G401 (cell line): ENCODE measurements around the gene ILF3. TPM values are rescaled to one million over a fixed set of nuclear protein-coding genes. Genes with fewer than 3 reads are reported as not detected.
A peak's percentile ranks its signal among the peaks of the same experiment; 100 is the strongest.
"Not testable (repeated sequence)": the region's sequence is repeated elsewhere in the genome, so short reads cannot be mapped to it uniquely, and the experiment has no call there.

Experiments
- DNase-seq: peaks from one replicate; pipeline ENCODE4 v3.0.0-alpha.2; 2015; ENCODE audit warnings: low spot score
- in situ Hi-C: cut with HindIII; loops from 2 replicates; pipeline ENCODE4 v1.10.0; 2016; ENCODE audit warnings: low sequenced_read_pairs, mixed read lengths
- total RNA-seq: library from RNA; depleted of rRNA; stranded (reverse); fragments of >200 nt; shearing (Covaris generic); gene quantifications from 2 replicates; pipeline ENCODE4 v1.2.3, GENCODE V29; 2014

ILF3 gene
- total RNA-seq, 1 experiment from 2014 or later, result 464 TPM

DNA sequence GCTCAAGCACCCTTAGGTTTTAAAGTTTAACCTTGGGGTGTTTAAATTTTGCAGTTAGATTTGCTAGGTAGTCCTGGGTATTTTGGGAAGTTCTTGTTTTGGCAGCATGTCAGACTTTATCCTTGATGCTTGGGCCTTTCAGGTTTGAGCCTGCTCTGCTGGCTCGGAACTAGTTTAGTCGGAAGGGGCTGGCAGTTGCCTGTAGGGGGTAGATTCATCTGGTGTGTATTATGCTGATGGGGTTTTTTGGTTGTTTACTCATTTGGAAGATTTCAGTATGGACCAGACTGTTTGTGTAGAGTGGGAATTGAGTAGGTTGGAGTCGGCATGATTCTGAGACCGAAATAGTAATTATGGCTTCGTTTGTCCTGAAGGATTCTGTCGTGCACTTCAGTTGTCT lies 15.1 kb downstream of the ILF3 start:
- peak; percentile 44 for DNase-seq
- in situ Hi-C loops, result no loop called here

DNA sequence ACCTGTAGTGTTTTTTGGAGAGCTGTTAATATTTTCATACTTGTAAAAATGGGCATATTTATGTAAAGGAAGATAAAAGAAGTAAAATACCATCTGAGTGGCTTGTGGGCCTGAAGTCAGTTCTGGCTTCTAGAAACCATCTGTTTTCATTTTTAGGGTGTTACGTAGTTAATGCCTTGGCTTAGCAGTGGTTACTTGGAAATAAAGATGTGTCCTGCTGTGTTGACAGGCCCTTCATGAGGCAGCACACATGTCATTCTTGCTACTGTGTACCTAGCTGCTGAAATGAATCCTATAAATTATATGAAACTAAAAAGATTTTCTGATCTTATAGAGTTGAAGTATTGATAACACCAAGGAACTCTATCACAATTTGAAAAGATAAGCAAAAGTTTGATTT lies 16.0 kb downstream of the ILF3 start:
- peak; percentile 80 for DNase-seq
- in situ Hi-C loops, result no loop called here

DNA sequence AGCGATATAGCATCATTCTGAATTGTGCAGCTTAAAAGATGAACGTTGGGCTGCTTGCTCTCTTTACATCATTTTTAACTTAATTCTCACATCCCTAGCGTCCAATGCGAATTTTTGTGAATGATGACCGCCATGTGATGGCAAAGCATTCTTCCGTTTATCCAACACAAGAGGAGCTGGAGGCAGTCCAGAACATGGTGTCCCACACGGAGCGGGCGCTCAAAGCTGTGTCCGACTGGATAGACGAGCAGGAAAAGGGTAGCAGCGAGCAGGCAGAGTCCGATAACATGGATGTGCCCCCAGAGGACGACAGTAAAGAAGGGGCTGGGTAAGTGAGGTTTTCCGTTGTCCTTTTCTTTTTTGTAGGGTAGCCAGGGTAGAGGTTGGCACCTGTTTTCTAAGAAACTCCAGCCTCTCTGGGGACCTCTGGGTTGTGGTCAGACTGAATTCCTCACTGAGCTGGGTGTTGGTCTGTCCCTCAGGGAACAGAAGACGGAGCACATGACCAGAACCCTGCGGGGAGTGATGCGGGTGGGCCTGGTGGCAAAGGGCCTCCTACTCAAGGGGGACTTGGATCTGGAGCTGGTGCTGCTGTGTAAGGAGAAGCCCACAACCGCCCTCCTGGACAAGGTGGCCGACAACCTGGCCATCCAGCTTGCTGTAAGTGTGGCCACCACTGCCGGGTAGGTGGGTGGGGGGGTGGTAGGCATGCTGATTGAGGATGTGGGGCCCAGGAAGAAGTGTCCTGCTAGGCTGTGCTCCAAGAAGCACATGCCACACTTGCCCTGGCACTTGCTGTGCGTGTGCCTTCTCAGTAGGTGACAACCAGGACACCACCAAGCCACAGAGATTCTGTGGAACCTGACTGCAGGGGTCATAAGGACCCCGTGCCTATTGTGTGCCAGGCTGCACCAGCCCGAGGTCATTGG lies 17.0 kb downstream of the ILF3 start:
- peak; percentile 63 for DNase-seq
- in situ Hi-C loops, result no loop called here

DNA sequence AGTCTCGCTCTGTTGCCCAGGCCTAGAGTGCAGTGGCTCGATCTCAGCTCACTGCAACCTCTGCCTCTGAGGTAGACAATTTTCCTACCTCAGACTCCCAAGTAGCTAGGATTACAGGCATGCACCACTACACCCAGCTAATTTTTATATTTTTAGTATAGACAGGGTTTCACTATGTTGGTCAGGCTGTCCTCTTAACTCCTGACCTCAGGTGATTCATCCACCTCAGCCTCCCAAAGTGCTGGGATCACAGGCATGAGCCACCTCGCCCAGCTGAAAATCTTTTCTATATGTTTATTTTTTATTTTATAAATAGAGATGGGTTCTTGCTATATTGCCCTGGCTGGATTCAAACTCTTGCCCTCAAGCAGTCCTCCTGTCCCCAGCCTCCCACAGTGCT lies 17.8 kb downstream of the ILF3 start:
- DNase-seq, in situ Hi-C loops: not testable (repeated sequence)

DNA sequence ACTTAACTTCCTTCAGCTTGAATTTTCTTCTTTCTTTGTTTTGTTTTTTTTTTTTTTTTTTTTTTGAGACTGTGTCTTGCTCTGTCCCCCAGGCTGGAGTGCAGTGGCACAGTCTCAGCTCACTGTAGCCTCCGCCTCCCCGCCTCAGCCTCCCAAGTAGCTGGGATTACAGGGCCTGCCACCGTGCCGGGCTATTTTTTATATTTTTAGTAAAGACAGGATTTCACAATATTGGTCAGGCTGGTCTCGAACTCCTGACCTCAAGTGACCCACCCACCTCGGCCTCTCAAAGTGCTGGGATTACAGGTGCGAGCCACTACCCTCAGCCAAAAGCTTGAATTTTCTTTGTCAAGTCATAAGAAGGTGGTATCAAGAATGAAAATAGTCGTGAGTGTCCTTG lies 21.1 kb downstream of the ILF3 start:
- in situ Hi-C loops, DNase-seq: not testable (repeated sequence)

DNA sequence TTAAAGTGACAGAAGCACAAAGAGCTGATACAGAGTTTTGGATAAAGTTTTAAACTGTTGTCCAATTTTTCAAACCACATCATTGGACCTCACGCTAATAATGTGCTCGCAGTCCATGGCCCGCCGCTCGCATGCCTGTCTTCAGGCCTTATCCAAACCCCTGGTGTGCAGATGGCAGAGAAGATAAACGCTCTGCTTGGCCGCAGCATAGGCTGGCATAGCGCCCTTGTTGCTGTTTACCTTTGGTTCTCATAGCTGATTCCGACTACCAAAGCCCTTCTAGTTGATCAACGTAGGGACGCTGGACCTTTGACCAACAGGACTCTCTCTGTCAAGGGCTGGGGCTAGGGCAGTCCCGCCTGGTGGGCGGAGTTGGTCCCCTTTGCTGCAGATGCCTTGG lies 23.6 kb downstream of the ILF3 start:
- peak; percentile 69 for DNase-seq
- in situ Hi-C loops, result no loop called here

DNA sequence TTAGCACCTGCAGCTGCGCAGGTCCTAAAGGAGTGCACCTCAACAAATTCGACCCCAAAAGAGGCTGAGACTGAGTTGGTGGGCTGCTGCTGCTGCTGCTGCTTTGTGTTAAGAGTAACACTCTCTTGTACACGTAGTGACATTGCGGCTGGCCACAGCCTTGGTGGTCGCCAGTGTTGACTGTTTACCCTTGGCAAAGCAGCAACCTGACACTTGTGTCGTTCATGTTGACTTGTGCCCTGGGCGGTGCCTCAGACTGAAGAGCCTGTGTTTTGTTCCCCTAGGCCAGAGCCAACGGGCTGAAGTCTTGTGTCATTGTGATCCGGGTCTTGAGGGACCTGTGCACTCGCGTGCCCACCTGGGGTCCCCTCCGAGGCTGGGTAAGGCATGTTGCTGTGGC lies 24.7 kb downstream of the ILF3 start:
- in situ Hi-C loops, result no loop called here
- no peak for DNase-seq

DNA sequence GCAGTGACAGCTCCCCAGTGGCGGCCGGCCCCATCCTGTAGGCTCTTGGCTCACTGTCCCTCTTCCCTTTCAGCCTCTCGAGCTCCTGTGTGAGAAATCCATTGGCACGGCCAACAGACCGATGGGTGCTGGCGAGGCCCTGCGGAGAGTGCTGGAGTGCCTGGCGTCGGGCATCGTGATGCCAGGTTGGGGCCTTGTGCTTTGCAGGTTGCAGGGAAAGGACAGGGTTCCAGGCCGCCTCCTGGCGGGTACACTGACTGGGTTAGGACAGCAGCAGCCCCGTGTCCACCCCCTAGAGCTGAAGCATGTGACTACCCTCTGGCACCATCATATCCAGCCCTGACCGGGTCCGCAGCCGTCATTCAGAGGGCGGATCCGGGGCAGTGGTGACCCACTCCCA lies 25.6 kb downstream of the ILF3 start:
- no peak for DNase-seq
- in situ Hi-C loops, result no loop called here

DNA sequence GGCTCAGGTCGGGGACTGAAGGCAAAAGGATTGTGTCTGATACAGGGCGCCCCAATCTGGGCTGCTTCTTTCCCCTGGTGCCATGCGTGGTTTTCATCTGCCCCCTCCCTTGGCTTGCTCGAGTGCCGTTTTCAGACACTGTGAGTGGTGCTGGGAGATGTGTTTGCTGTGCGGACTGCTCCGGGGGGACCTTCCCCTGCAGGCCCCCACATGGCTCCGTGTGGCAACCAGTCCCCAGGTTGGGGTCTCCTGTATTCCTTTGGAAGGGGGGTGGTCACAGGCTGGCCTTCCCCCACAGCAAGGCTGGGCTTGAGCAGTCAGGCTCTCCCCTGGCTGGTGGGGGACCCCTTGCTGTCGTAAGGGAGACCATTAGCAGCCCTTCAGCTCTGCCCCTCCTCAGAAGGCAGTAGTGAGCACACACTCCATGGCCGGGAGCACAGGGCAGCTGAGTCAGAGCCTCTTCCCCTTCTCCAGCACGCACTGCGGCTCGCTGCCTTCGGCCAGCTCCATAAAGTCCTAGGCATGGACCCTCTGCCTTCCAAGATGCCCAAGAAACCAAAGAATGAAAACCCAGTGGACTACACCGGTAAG lies 26.5 kb downstream of the ILF3 start:
- in situ Hi-C loops, result no loop called here
- DNase-seq, result no peak

DNA sequence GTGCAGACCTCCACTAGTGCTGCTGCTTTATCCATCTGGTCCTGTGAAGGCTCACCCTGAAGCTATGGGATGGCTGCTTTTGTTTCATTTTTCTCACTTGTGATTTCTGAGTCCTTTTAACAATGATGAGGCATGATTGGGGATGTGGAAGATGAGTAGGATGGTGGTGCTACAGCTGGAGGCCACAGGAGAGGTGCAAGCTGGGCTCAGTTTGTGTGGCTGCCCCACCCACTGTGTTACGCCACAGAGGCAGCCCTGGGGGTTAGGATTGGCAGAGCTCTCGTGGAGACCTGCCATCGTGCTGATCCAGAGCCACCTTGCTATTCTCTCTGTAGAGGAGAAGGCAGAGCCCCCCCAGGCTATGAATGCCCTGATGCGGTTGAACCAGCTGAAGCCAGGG lies 27.5 kb downstream of the ILF3 start:
- no peak for DNase-seq
- in situ Hi-C loops, result no loop called here

DNA sequence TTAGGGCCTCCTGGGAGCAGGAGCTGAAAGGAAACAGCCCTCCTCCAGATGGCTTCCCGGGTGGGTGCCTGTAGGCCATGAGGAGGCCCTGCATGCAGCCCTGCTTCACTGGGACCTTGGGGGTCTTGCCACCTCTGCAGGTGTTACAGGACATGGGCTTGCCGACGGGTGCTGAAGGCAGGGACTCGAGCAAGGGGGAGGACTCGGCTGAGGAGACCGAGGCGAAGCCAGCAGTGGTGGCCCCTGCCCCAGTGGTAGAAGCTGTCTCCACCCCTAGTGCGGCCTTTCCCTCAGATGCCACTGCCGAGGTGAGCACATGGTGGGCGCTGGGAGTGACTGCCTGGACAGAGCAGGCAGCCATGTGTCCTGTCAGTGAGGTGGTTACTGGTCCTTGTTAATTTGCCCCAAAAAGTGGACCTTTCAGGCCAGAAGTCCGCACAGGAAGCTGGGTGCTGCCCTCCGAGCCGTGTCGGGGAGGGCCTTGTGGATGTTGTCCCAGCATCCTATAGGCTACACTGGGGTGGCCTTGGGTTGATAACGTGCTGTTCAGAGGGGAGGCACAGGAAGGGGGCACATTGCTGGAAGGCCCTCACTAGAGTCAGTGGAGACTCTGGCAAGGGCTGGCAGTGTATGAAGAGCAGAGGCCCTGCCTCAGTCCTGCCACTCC lies 28.4 kb downstream of the ILF3 start:
- in situ Hi-C loops, result no loop called here
- DNase-seq, result no peak

DNA sequence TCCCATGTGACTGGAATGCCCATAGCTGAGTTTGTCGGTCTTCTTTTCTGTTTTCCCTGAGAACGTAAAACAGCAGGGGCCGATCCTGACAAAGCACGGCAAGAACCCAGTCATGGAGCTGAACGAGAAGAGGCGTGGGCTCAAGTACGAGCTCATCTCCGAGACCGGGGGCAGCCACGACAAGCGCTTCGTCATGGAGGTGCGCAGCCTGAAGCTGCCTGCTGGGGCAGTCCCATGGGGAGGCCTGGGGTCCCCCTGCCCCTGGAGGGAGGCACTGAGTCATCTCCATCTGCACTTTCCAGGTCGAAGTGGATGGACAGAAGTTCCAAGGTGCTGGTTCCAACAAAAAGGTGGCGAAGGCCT lies 28.9 kb downstream of the ILF3 start:
- no peak for DNase-seq
- in situ Hi-C loops, result no loop called here

DNA sequence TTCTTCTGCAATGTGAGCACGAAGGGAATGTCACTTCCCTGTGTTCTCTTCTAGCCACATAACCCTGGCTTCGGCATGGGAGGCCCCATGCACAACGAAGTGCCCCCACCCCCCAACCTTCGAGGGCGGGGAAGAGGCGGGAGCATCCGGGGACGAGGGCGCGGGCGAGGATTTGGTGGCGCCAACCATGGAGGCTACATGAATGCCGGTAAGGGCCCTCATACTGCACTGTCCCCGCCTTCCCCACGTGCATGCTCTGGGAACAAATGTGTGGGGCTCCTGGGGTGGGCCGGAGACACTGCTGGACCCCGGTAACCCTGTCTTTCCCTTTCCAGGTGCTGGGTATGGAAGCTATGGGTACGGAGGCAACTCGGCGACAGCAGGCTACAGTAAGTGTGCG lies 29.4 kb downstream of the ILF3 start:
- in situ Hi-C loops, result no loop called here

DNA sequence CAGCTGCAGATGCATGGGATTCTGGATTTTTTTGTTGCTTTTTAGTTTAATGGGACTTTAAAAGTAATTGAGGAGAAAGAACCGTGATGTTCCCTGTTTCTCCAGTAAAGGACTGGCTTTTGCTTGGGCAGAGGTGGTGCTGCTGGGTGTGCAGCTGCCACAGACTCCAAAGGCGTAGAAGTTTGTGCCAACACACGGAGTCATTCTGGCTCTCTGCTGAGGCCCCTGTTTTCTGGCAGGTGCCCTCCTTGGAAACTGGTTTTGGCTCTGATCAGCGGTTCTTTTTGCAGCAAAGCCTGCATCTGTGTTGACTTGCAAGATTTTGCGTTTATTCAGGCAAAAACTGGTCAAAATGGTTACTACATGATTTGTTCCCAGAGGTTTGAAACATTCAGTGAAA lies 31.1 kb downstream of the ILF3 start:
- DNase-seq, result no peak
- in situ Hi-C loops, result no loop called here

More for the DNA sequence above, 29.4 kb downstream of the ILF3 start:
- DNase-seq, result no peak

DNA sequence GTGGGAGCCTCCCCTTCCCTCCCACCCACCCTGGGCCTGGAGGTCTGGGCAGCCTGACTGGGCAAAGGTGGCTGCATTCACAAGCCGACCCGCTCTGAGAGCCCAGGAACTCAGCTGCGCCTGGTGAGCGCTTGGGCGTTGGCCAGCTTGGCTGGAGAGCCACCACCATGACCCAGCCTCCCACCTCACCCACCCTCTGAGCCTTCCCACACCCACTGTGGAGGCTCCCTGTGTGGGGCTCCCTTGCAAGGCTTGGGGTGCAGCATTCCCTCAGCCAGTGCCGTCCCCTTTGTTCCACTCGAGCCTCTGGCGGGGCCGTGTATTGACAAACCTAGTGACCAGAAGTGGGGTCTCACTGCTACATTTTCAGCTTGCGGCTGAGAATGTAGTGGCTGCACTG lies 32.0 kb downstream of the ILF3 start:
- in situ Hi-C loops, result no loop called here
- no peak for DNase-seq

DNA sequence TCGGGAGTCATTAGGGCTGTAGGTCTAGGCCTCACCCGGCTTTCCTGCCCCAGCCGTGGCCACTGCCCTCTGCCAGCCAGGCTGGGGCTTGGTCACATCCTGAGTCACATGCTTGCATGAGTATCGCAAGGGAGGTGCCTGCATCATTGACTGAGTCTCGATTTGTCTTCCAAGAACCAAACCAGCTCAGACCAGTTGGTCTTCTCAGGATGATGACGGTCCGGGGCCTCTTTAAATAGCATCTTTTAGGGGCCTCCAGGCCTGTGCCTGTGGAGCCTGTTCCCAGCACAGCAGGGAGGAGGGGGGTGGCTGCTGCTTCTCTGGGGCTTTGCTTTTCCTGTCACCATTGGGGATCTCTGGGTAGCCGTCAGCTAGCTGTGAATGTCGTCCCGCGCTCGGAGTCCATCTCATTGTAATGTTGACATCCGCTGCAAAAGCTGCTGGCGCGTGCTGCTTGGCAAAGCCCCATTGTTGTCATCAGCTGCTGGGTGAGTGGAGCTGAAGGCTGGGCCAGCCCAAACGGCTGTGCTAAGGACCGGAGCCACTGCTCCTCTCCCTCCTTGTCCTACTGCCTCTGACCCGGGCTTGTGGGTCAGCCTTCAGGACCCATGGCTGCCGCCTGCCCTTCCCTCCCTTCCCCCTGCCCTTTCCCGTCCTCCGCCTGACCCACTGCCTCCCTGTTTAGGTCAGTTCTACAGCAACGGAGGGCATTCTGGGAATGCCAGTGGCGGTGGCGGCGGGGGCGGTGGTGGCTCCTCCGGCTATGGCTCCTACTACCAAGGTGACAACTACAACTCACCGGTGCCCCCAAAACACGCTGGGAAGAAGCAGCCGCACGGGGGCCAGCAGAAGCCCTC lies 32.7 kb downstream of the ILF3 start:
- peak; percentile 88 for DNase-seq
- in situ Hi-C loops, result no loop called here

DNA sequence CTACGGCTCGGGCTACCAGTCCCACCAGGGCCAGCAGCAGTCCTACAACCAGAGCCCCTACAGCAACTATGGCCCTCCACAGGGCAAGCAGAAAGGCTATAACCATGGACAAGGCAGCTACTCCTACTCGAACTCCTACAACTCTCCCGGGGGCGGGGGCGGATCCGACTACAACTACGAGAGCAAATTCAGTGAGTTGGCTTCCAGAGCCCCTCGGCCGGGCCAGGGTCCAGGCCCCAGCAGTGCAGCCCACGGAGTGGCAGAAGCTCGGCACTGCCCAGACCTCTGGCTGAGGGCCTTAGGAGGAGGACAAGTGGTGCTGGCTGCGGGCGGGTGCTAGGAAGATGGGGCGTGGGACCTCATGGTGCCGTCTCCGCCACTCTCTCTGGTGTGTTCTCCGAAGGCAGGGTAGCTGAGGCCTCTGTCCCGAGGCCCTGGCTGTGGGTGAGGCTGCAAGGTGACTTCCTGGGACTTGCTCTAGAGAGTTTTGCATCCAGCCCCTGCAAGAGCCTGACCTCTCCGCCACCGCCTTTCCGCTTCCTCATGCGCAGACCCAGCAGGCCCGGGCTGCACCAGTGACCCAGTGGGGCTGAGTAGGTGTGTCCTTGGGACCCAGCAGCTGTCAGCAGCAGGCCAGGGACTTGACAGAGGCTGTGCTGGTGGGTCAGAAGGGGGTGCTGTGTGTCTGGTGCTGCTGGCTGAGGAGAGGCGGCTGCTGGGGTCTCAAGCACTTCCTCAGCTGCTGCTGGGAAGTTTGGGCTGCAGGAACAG lies 33.6 kb downstream of the ILF3 start:
- no peak for DNase-seq
- in situ Hi-C loops, result no loop called here

DNA sequence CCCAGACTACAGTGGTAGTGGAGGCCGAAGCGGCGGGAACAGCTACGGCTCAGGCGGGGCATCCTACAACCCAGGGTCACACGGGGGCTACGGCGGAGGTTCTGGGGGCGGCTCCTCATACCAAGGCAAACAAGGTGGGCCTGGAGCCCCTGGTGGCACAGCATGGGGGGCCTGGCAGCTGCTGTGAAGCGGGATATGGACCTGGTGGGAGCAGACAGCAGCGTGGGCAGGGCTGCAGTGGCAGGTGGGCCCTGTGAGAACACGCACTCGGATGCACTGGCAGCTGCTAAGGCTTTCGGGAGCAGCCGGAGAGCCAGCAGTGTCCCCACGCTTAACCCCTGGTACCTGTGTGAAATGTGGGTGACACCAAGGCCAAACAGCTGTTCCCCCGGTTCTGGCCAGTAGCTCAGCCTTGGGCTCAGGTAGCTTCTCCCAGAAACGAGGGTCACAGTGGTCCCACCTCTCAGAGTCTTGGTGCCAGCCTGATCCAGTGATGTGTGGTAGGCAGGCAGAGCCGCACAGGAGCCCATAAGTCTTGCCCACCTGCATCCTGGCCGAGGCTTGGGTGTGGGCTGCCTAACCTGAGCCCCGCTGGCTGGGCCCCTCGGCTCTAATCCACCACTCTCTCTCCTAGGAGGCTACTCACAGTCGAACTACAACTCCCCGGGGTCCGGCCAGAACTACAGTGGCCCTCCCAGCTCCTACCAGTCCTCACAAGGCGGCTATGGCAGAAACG lies 34.6 kb downstream of the ILF3 start:
- in situ Hi-C loops, result no loop called here
- DNase-seq, result no peak
